IPS-15b (cell line): ENCODE data around the gene SMIM7.
A peak's percentile ranks its signal among the peaks of the same experiment; 100 is the strongest.
"Not testable (repeated sequence)": the region's sequence is repeated elsewhere in the genome, so short reads cannot be mapped to it uniquely, and the experiment has no call there.

ENCODE experiments used
- H3K27me3 ChIP-seq: one replicate; pipeline ENCODE4 v1.6.1; 2013; ENCODE audit warnings: low read length; ENCODE audit not compliant: control insufficient read depth, insufficient read depth
- H3K36me3 ChIP-seq: one replicate; pipeline ENCODE4 v1.6.1; 2013; ENCODE audit warnings: low read length; ENCODE audit not compliant: control insufficient read depth, insufficient read depth
- H3K4me1 ChIP-seq: one replicate; pipeline ENCODE4 v1.6.1; 2013; ENCODE audit warnings: mild to moderate bottlenecking, low read length; ENCODE audit not compliant: control insufficient read depth, insufficient read depth
- H3K4me3 ChIP-seq: one replicate; pipeline ENCODE4 v1.5.1; 2013; ENCODE audit warnings: low read depth, low read length
- H3K9ac ChIP-seq: one replicate; pipeline ENCODE4 v1.6.1; 2013; ENCODE audit warnings: low read depth, mild to moderate bottlenecking, low read length
- H3K9me3 ChIP-seq: one replicate; pipeline ENCODE4 v1.6.1; 2013; ENCODE audit warnings: mild to moderate bottlenecking, low read length; ENCODE audit not compliant: control insufficient read depth, insufficient read depth

The SMIM7 gene

DNA sequence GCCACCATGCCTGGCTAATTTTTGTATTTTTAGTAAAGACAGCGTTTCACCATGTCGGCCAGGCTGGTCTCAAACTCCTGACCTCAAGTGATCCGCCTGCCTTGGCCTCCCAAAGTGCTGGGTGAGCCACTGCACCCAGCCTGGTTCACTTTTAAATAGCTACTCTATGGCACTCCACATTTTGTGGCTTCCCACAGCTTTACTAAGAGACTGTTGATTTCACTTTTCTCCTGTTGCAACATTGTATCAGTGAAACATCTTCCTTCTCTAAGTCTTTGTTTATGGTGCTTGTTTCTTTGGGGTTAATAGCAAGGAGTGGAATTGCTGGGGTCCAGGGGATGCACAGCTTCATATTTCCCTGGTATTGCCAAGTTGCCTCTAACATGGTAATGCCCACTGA is 13.3 kb upstream of the SMIM7 start:
- Histone ChIP-seq H3K4me3 (no peak overlapping the region), H3K27me3 (no peaks in the 10 kb centered on the region), H3K4me1 (no peaks in the 10 kb centered on the region), H3K9ac (no peak overlapping the region), H3K36me3 (peaks cover 5% of the 10 kb centered on the region), H3K9me3 (no peaks in the 10 kb centered on the region)

DNA sequence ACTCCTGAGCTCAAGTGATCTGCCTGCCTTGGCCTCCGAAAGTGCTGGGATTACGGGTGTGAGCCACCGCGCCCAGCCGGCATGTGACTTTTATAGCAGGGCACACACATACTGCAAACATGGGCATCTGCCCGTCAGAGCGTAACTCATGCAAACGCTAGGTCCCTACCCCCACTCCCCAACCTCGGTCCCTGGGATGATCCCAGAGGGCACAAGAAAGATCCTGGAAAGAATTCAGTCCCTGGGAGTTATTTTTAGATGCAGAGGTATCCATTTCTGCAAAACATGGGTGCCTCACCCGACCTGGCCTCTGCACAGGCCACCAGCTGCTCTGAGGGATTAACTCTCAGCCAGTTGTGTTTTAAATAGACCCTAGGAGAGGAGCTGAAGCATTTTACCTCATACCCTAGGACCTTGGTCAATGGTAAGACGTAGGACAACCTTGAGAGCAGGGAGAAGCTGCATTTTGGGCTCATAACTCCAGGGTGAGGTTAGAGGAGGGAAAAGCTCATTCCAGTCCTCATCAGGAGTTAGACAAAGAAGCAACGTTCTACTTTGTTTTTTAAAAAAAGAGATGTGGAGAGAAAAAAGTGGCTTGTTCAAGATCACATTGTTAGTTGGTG is 11.8 kb upstream of the SMIM7 start:
- Histone ChIP-seq H3K27me3 (no peaks in the 10 kb centered on the region), H3K4me1 (no peaks in the 10 kb centered on the region), H3K9me3 (no peaks in the 10 kb centered on the region), H3K36me3 (peaks cover 5% of the 10 kb centered on the region), H3K9ac (no peak overlapping the region), H3K4me3 (no peak overlapping the region)

DNA sequence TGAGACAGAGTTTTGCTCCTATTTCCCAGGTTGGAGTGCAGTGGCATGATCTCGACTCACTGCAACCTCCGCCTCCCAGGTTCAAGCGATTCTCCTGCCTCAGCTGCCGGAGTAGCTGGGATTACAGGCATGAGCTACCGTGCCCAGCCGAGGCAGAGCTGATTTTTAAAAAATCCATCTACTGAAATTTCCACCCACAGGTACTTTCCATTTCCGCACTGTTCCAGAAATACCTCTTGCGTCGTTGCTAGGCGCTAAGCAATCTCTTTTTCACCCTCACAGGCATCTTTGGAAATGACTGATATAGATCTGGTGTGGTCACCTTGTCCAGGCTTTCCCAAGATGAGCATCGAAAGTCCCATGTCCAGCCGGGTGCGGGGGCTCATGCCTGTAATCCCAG is 10.3 kb upstream of the SMIM7 start:
- H3K36me3 ChIP-seq = peaks cover 5% of the 10 kb centered on the region

DNA sequence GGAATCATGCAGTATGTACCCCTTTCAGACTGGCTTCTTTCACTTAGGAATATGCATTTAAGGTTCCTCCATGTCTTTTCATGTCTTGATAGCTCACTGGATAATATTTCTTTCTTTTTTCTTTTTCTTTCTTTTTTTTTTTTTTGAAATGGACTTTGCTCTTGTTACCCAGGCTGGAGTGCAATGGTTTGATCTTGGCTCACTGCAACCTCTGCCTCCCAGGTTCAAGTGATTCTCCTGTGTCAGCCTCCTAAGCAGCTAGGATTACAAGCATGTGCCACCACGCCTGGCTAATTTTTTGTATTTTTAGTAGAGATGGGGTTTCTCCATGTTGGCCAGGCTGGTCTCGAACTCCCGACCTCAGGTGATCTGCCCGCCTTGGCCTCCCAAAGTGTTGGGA is 8.8 kb upstream of the SMIM7 start:
- not testable (repeated sequence) for H3K4me1 ChIP-seq, H3K9me3 ChIP-seq, H3K27me3 ChIP-seq, H3K9ac ChIP-seq, H3K36me3 ChIP-seq, H3K4me3 ChIP-seq

More for the DNA sequence above, 10.3 kb upstream of the SMIM7 start:
- Histone ChIP-seq H3K9ac (no peak overlapping the region), H3K4me3 (no peak overlapping the region), H3K27me3 (no peaks in the 10 kb centered on the region), H3K4me1 (no peaks in the 10 kb centered on the region), H3K9me3 (no peaks in the 10 kb centered on the region)

DNA sequence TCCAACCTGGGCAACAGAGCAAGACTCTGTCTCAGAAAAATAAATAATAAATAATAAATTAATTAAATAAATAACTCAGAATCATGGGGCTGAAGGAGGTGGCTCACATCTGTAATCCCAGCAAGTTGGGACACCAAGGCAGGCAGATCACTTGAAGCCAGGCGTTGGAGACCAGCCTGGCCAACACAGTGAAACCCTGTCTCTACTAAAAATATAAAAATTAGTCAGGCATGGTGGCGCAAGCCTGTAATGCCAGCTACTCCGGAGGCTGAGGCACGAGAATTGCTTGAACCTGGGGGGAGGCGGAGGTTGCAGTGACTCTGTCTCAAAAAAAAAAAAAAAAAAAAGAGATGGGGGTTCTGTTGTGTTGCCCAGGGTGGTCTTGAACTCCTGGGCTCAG is 8.2 kb upstream of the SMIM7 start:
- Histone ChIP-seq H3K4me3 (no peak overlapping the region), H3K9ac (no peak overlapping the region), H3K36me3 (peaks cover 3% of the 10 kb centered on the region), H3K9me3 (no peaks in the 10 kb centered on the region), H3K27me3 (no peaks in the 10 kb centered on the region), H3K4me1 (no peaks in the 10 kb centered on the region)

DNA sequence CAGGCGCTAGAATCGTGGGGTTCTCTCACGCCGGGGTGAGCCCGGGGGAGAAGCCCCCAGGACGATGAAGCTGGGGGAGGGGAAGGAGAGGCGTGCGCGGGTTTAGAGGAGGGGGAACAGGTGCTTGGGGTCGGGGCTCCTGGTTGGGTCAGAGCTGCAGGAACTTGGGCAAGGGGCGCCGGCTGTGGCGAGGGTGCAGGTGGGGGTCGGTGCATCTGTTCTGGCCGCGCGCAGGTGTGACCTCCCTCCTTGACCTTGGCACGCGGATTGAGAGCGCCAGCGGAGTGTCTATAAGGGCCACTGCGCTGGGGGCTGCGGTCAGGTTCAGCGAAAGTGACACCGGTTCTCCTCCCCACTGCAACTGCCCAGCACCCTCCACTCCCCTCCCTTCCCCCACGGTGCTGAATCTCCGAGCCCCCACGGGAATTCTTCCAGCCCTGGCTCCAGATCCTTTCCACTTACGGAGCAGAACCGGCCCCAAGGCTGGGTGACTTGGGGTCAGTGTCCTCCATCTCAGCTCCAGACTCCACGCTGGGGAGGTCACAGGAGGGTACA is 1.6 kb upstream of the SMIM7 start:
- Histone ChIP-seq H3K9ac (peak overlapping the region; percentile 24), H3K9me3 (no peaks in the 10 kb centered on the region), H3K36me3 (peaks cover 21% of the 10 kb centered on the region), H3K4me3 (peak overlapping the region; percentile 74), H3K4me1 (no peaks in the 10 kb centered on the region), H3K27me3 (no peaks in the 10 kb centered on the region)

DNA sequence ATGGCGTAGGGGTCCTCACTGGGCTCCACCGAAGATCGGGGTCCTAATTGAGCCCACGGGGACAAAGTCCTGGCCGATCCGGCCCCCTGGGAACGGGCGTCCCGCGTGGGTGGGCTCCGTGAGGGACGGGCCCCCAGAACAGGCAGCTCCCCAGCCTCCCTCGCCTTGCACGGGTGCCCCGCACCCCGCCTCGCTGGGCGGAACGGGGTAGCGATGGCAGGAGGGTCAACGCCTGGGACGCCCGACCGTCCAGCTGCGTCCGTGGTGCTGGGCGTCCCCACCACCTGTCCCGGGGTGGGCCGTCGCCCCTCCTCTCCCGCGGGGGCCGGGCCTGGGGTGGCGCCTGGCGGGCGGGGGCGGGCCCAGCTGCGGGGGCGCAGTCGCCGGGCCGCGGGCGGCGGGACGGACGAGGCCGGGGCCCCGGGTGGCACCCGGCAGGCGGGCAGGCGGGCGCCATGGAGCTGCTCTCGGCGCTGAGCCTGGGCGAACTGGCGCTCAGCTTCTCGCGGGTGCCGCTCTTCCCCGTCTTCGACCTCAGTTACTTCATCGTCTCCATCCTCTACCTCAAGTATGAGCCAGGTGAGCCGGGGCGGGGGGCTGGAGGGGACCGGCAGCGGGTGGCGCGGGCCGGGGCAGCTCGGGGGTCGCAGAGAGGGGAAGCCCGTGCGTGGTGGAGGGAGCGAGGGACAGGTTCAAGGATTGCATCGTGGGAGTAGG is 977 bp upstream of the SMIM7 start, which contains the start of gene TMEM38A:
TMEM38A (plus strand) TSS at position 377 of the 717 bp plus-strand sequence; CDS start at position 456, 79 bp downstream.
- Histone ChIP-seq H3K4me1 (no peaks in the 10 kb centered on the region), H3K27me3 (no peaks in the 10 kb centered on the region), H3K36me3 (peaks cover 24% of the 10 kb centered on the region), H3K9me3 (no peaks in the 10 kb centered on the region), H3K4me3 (peak within 1 kb of the TSS; percentile 74), H3K9ac (peak within 1 kb of the TSS; percentile 78)

DNA sequence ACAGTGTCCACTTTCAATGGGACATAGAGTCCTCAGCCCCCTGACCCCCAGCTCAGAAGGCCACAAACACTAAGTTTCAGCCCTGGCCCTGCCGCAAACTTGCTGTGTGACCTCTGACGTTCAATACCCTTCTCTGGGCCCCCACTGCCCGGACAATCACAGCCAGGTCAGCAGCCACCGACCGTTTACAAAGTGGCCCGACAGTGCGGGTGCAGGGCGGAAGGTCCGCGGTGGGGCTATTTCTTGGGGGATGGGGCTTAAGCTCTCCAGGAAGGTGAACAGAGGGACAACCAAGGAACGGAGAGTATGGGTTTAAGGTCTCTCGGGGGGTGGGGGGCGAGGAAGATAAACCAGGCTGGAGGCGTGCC is 496 bp downstream of the SMIM7 start:
- Histone ChIP-seq H3K4me1 (no peaks in the 10 kb centered on the region), H3K9ac (peak overlapping the region; percentile 79)

DNA sequence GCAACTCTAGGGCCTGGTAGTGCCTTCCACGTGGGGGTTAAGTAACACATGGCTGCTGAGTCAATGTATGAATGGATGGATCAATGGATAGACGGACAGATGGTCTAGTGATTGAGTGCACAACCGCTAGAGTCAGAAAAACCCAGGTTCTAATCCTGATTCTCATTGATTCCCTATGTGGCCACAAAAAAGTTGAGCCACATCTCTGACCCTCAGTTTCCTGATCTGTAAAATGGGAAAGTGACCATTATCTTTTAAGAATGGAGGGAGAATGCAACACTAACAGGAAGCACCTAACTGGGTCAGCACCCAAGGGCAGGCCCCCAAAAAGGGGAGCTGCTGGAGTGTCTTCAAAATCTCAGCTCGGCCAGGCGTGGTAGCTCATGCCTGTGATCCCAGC is 2.6 kb downstream of the SMIM7 start:
- Histone ChIP-seq H3K36me3 (peaks cover 43% of the 10 kb centered on the region), H3K9ac (no peak overlapping the region), H3K4me1 (no peaks in the 10 kb centered on the region), H3K4me3 (no peak overlapping the region), H3K9me3 (no peaks in the 10 kb centered on the region), H3K27me3 (no peaks in the 10 kb centered on the region)

More for the DNA sequence above, 496 bp downstream of the SMIM7 start:
- H3K4me3 ChIP-seq = peak overlapping the region; percentile 73
- H3K9me3 ChIP-seq = no peaks in the 10 kb centered on the region
- H3K27me3 ChIP-seq = no peaks in the 10 kb centered on the region
- H3K36me3 ChIP-seq = peaks cover 36% of the 10 kb centered on the region

DNA sequence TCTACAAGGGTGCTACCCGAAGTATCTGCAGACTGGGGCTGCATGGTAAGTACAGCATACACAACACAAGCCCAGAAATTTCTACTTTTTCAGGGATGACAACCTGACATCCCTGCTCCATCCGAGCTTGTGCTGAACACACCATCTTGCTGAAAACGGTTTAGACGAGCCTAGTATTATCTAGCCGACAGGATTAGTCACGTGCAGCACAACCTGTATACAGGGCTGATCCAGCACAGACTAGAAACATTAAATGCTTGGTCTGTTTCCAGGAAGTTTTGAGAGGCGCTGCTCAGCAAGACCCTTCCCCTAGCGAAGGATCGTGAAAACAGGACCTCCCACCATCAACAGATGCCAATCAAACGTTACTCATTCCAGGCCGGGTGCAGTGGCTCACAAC is 4.2 kb downstream of the SMIM7 start:
- Histone ChIP-seq H3K36me3 (peaks cover 48% of the 10 kb centered on the region), H3K27me3 (no peaks in the 10 kb centered on the region), H3K9me3 (no peaks in the 10 kb centered on the region), H3K4me1 (no peaks in the 10 kb centered on the region), H3K4me3 (no peak overlapping the region), H3K9ac (no peak overlapping the region)

DNA sequence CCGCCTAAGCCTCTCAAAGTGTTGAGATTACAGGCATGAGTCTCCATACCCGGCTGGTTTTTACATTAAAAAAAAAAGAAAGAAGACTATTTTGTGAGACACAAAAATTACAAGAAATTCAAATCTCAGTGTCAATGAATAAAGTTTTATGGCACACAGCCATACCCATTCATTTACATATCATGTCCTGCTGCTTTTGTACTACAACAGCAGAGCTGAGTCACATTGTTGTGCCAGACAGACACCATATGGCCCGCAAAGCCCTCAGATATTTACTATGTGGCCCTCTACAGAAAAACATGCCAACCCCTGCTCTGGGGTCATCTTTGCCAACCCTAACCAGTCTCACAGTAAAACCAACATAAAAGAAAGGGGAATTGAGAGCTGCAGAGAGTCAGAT is 5.3 kb downstream of the SMIM7 start:
- H3K9me3 ChIP-seq = no peaks in the 10 kb centered on the region
- H3K27me3 ChIP-seq = no peaks in the 10 kb centered on the region
- no peak overlapping the region for H3K9ac ChIP-seq
- H3K4me3 ChIP-seq = no peak overlapping the region
- H3K36me3 ChIP-seq = peaks cover 50% of the 10 kb centered on the region
- H3K4me1 ChIP-seq = no peaks in the 10 kb centered on the region

DNA sequence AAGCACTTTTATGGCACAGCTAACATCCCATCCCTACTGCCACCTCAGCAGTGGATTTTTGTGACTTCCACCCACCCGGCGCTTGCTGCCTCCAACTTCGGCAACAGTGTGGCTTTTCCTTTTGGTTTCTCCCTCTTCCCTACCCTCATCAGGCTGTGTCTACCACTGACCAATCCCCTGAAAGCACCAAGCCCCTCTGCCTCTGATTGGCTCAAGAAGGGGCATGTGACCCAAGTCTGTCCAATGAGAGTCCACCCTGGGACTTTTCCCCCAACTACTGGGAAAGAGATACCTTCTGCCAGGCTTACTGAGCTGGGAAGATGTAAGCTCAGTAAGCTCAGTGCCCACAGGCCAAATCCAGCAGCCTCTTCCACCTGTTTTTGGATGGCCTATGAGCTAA is 5.8 kb downstream of the SMIM7 start:
- no peak overlapping the region for H3K9ac ChIP-seq
- H3K4me1 ChIP-seq = no peaks in the 10 kb centered on the region
- peaks cover 48% of the 10 kb centered on the region for H3K36me3 ChIP-seq
- no peaks in the 10 kb centered on the region for H3K27me3 ChIP-seq
- no peaks in the 10 kb centered on the region for H3K9me3 ChIP-seq
- no peak overlapping the region for H3K4me3 ChIP-seq
